Measurements from ENCODE around the gene MYH7B.

MYH7B gene

DNA sequence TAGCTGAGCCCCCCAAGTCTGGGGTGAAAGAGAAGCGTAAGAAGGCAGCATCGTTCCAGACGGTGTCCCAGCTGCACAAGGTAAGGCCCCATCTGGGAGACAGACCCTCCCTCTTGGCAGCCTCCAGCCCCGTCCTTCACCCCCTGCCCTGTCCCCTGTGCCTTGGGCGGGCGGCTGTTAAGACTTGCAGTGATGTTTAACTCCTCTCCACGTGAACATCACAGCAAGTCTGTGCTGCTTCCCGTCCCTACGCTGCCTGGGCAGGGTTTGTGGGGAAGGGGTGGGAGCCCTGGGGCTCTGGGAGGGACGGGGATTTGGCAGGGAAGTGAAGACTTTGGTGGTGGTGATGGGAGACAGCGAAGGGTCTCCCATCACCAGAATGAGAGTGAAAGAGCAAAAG, 34.6 kb downstream of the MYH7B start:
- DNase-seq (ENCODE audit: low read depth in 2 of 2, low spot score in 1 of 2): no peak

DNA sequence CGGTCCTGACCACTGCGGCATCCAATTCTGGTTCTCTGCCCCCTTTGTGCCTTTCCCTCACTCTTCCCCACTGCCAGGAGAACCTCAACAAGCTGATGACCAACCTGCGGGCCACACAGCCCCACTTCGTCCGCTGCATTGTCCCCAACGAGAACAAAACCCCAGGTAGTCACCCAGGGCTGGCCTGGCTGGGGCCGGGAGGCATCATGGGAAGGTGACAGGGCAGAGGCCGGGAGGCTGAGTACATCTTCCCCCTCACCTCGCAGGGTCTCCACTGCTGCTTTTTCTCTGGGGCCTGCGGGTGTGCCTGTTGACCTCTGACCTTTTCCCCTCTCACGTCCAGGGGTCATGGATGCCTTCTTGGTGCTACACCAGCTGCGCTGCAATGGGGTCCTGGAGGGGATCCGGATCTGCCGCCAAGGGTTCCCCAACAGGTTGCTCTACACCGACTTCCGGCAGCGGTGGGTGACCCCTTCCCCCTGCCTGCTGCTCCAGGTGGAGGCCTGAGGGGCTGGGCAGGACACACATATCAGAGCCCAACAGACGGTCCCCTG, 35.1 kb downstream of the MYH7B start:
- no peak for DNase-seq (ENCODE audit: low read depth in 2 of 2, low spot score in 1 of 2)

DNA sequence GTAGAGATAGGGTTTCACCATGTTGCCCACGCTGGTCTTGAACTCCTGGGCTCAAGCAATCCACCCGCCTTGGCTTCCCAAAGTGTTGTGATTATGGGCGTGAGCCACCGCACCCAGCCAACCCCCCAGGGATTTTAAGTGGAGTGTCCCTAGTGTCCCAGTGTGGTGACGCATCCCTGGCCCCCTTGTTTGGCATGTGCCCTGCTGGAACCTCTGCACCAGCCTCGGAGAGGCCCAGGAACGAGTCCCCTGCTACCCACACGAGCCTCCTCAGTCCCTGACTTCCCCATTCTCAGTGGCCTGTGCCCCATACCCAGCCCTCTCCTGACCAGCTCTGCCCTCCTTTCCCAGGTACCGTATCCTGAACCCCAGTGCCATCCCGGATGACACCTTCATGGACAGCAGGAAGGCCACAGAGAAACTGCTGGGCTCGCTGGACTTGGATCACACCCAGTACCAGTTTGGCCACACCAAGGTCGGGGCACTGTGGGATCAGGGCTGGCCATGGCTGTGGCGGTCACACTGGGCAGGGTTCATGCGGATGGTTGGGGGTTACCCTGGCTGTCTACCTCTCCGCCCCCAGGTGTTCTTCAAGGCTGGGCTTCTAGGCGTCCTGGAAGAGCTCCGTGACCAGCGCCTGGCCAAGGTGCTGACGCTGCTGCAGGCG, 37.2 kb downstream of the MYH7B start:
- no peak for DNase-seq (ENCODE audit: low read depth in 2 of 2, low spot score in 1 of 2)

DNA sequence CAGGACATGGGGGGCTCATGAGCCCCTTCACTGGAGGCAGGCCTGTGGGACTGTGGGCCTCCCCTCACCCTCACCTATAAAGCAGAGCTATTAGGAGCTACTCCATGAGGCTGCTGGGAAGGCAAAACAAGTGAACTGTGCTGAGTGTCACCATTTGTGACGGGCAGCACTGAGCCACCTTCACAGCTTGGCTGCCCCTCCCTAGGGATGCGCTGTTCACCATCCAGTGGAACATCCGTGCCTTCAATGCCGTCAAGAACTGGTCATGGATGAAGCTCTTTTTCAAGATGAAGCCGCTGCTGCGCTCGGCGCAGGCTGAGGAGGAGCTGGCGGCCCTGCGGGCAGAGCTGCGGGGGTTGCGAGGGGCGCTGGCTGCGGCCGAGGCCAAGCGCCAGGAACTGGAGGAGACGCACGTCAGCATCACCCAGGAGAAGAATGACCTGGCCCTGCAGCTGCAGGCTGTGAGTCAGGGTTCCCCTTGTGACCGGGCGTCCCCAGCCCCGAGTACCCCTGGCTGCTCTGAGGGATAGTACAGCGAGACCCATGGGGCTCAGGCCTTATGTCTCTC, 38.4 kb downstream of the MYH7B start:
- no peak for DNase-seq (ENCODE audit: low read depth in 2 of 2, low spot score in 1 of 2)

DNA sequence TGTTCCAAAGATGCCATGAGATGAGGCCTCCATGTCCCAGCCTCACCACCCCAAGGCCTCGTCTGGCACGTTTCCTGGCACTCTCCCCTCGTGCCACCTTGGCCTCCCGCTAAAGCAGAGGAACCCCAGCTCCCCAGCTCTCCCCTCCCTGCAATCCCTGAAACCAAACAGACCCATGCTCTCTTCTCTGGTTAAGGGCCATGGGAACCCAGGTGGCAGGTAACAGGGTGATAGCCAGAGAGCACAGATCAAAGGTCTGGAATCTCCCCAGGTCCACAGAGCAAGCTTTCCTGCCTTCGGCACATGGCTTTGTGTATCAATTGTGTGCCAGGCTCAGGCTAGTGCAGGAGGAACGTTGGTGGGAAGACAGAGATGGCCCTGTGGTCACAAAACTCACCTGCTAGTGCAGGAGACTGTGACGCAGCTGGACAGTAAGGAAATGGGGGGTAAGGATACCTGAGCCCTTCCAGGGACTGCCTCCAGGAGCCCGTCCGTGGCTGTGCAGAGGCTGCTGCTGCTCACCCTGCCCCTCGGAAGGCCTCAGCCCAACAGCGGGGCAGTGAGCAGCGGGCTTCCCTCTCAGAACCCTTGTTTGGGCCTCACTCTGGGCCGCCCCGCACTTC, 39.0 kb downstream of the MYH7B start:
- DNase-seq (ENCODE audit: low read depth in 2 of 2, low spot score in 1 of 2): no peak

DNA sequence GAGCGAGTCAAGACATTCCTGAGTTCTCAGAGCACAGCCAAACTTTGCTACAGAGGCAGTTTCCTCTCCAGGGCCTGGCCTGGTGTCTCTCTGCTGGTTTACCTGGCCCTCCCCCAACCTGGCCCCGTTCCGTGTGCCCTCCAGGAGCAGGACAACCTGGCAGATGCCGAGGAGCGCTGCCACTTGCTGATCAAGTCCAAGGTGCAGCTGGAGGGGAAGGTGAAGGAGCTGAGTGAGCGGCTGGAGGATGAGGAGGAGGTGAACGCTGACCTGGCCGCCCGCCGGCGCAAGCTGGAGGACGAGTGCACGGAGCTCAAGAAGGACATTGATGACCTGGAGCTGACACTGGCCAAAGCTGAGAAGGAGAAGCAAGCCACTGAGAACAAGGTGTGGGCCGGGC, 39.5 kb downstream of the MYH7B start:
- no peak for DNase-seq (ENCODE audit: low read depth in 2 of 2, low spot score in 1 of 2)

DNA sequence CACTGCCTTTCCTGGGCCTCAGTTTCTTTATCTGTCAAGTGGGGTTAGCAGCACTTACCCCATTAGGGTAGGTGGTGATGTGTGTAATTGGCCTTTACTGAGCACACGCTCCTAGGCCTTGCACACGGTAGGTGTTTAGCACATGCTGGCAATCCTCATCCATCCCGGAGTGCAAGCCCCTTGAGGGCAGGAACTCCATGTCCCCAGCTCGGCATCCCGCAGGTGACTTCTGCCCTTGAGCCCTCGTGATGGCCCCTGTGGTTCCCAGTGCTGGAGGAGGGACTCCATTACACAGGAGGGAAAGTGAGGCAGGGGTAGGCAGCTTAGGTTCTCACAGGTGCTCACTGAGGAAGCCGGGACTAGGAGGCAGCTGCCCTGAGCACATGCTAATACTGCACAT, 40.0 kb downstream of the MYH7B start:
- no peak for DNase-seq (ENCODE audit: low read depth in 2 of 2, low spot score in 1 of 2)

DNA sequence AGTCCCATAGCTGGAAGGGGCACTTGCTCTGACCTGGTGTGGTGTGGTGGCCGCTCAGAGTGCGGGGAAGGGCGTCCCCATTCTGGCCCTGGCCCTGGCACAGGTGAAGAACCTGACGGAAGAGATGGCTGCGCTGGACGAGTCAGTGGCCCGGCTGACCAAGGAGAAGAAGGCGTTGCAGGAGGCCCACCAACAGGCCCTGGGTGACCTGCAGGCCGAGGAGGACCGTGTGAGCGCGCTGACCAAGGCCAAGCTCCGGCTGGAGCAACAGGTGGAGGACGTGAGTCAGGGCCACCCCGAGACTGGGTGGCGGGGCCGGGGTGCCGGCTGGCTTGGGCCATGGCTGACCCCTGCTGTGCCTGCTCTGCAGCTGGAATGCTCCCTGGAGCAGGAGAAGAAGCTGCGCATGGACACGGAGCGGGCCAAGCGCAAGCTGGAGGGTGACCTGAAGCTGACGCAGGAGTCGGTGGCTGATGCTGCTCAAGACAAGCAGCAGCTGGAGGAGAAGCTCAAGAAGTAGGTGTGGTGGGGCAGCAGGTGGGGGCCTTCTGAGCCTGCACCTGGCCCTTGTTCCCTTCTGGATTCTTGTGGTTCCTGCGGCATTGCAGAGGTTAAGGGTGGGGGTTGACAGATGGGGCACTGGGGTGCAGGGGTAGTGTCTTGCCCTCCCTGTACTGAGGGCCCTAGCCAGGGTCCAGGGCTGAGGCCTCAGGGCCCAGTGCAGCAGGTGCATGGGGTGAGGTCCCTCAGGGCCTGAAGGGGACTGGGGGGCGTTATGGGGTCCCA, 40.8 kb downstream of the MYH7B start:
- no peak for DNase-seq (ENCODE audit: low read depth in 2 of 2, low spot score in 1 of 2)

DNA sequence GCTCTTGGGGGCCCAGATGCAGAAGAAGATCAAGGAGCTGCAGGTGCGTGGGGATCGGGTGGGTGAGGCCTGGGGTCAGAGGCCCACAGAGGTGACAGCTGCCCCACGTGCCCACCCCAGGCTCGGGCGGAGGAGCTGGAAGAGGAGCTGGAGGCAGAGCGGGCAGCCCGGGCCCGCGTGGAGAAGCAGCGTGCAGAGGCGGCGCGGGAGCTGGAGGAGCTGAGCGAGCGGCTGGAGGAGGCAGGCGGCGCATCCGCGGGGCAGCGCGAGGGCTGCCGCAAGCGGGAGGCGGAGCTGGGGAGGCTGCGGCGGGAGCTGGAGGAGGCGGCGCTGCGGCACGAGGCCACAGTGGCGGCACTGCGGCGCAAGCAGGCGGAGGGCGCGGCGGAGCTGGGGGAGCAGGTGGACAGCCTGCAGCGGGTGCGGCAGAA, 41.5 kb downstream of the MYH7B start:
- DNase-seq (ENCODE audit: low read depth in 2 of 2, low spot score in 1 of 2): no peak

DNA sequence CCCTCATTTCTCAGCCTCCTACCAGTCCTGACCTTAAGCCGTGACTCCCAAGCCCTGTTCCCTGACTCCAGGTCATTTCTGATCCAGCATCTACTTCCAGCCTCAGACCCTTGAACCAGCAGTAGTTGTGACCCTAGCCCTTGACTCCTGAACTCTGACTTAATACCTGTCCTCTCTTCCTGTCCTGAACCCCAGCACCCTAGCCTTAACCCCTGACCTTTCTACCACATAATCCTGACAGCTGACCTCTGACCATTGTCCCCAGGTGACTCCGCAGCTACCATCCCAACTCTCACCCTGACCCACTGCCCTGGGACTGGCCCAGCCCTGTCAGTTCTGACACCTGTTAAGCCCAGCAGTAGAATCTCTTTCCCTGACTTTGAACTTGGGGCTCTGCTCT, 42.1 kb downstream of the MYH7B start:
- DNase-seq (ENCODE audit: low read depth in 2 of 2, low spot score in 1 of 2): no peak

DNA sequence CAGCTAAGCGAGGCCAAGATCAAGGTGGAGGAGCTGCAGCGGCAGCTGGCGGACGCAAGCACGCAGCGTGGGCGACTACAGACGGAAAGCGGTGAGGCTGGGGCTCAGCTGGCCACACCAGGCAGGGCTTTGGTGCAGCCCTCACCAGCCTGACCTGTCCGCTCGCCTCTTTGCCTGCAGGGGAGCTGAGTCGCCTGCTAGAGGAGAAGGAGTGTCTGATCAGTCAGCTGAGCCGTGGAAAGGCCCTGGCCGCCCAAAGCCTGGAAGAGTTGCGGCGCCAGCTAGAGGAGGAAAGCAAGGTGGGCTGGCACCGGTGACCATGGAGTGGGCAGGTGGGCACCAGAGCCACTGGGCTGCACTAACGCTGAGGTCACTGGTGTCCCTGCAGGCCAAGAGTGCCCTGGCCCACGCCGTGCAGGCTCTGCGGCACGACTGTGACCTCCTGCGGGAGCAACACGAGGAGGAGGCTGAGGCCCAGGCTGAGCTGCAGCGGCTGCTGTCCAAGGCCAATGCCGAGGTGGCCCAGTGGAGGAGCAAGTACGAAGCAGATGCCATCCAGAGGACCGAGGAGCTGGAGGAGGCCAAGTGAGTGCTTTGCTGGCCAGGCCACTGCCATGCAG, 42.8 kb downstream of the MYH7B start:
- DNase-seq (ENCODE audit: low read depth in 2 of 2, low spot score in 1 of 2): no peak

DNA sequence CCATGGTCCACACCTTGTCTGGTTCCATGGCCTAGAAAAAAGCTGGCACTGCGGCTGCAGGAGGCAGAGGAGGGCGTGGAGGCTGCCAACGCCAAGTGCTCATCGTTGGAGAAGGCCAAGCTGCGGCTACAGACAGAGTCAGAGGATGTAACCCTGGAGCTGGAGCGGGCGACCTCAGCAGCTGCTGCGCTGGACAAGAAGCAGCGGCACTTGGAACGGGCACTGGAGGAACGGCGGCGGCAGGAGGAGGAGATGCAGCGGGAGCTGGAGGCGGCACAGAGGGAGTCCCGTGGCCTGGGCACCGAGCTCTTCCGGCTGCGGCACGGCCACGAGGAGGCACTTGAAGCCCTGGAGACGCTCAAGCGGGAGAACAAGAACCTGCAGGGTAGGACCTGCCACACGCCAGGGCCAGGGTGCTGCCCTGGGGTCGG, 43.4 kb downstream of the MYH7B start:
- DNase-seq (ENCODE audit: low read depth in 2 of 2, low spot score in 1 of 2): no peak

DNA sequence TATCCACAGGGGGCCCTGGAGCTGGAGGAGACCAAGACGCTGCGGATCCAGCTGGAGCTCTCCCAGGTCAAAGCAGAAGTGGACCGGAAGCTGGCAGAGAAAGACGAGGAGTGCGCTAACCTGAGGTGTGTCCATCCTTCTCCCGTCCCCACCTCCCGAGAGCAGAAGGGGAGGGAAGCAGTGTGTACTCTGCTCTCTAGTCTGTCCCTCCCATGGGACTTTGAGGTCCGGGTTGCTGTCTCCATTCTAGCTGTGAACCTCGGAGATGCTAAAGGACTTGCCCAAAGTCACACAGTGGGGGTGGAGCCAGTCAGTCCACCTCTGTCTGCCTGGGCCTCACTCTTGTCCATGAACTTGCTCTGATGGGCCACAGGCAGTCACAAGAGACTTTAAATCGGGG, 44.1 kb downstream of the MYH7B start:
- no peak for DNase-seq (ENCODE audit: low read depth in 2 of 2, low spot score in 1 of 2)

DNA sequence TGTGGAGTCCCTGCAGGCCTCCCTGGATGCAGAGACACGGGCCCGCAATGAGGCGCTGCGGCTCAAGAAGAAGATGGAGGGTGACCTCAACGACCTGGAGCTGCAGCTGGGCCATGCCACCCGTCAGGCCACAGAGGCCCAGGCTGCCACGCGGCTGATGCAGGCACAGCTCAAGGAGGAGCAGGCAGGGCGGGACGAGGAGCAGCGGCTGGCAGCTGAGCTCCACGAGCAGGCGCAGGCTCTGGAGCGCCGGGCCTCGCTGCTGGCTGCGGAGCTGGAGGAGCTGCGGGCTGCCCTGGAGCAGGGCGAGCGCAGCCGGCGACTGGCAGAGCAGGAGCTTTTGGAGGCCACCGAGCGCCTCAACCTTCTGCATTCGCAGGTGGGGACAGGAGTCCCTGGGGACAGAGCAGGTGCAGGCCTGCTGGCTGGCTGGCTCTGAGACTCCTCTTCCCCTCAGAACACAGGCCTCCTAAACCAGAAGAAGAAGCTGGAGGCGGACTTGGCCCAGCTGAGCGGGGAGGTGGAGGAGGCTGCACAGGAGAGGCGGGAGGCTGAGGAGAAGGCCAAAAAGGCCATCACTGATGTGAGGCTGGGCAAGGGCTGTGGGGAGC, 44.7 kb downstream of the MYH7B start:
- DNase-seq (ENCODE audit: low read depth in 2 of 2, low spot score in 1 of 2): no peak

DNA sequence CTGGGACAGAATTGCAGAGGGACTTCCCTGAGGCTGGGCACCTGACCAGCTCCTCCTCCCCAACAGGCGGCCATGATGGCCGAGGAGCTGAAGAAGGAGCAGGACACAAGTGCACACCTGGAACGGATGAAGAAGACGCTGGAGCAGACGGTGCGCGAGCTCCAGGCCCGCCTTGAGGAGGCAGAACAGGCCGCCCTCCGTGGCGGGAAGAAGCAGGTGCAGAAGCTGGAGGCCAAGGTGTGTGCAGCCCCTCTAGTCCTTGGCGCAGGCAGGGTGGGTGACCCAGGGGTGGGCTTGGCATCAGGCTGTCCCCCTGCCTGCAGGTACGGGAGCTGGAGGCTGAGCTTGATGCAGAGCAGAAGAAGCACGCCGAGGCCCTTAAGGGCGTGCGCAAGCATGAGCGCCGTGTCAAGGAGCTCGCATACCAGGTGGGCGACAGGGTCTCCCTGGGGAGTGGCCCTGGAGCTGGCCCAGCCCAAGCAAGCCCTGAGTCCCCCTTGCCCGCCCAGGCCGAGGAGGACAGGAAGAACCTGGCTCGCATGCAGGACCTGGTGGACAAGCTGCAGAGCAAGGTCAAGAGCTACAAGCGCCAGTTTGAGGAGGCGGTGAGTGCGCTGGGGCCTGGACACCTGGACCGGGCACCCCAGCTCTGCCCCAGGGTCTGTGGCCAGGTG, 45.4 kb downstream of the MYH7B start:
- no peak for DNase-seq (ENCODE audit: low read depth in 2 of 2, low spot score in 1 of 2)

DNA sequence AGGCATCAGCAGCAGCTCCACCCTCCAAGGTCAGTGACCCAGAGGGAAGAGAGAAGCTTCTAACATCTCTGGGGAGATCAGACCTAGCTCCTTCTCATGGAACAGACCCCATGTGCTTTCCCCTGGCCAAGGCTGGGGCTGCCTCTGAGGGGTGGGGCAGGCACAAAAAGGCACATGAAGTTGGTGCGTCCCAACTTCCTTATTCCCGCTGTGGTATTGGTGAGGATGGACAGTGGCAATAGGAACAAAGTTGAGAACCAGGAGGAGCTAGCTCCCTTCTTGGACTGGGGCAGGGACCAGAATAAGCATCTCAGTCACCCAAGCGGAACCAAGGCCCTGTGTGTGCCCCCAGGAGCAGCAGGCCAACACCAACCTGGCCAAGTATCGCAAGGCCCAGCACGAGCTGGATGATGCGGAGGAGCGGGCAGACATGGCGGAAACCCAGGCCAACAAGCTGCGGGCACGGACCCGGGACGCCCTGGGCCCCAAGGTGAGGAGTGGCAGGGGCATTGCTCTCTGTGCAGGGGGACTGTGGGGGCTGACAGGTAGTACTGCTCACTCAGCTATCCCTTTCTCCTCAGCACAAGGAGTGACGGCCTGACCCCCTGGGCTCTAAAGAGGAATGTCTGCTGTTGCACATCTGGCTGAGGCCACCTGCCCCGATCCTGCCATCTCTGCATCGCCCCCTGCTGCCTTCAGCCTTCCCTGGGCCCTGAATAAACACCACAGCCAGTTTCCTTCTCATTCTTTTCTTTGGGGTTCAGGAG, 46.1 kb downstream of the MYH7B start:
- no peak for DNase-seq (ENCODE audit: low read depth in 2 of 2, low spot score in 1 of 2)

DNA sequence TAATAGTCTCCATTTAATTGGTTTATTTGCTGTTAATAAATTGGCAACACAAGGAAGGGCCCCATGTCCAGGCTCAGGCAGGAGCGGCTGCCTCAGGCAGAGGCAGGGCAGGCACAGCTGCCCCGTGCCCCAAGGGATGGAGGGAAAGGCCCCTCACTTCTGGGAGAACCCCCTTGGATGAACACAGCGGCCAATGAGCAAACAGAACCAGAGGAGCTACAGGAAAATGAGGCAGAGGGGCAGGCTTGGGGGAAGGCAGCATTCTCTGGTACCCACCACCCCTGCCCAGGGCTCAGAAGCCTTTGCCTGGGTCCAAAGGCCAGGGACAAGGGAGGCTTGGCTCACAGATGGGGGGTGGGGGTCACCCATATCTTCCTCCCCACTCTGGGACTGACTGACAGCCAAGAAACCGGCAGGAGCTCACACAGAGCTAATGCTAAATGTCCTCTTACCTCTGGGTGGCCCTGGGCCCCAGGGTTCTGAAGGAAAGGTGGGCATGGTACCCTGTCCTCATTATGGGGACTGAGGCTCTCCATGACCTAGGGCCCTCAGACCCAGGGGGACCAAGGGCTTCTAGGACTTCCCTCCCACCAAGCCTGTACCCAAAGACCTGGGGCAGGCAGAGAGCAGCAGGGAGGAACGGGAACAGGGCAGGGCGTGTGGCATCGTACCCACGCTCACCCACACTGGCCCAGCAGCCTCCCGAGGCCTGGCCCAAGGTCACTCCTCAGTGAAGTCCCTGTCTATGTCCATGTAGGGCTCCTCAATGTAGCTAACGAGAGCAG, 47.0 kb downstream of the MYH7B start:
- no peak for DNase-seq (ENCODE audit: low read depth in 2 of 2, low spot score in 1 of 2)

DNA sequence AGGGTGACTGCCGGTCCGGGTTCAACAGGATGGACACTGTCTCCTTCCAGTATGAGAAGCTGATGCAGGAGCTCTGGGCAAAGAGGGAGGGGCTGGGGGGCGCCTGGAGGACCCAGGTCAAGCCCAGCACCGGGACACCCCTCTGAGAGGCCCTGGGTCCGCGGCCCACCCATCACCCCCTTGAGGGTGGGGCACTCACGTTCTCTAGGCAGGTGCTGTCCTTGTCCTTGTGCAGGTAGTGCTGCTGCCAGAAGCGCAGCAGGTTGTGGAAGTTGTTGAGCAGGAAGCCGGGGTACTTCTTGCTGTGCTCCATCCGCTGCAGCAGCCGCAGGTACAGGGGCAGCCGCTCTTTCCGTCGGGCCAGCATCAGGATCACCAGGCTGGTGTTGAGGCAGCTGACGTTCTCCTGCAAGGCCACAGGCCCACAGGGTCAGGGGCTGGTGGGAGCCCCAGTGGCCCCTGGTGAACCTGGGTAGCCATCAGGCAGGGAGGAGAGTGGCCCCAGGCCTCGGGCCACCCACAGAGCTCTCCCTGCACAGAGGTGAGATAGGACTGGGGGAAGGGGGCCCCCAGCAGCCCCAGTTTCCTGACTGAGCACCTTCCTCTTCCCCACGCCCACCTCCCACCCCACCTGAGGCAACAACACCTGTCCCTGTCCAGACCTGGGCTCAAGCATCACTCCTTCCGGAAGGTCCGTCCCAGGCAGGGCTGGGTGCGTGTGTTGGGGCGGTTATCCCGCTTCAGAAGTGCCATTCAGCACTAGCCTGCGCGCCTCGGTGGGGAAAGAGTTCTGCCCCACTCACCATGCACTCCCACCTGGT, 47.8 kb downstream of the MYH7B start:
- no peak for DNase-seq (ENCODE audit: low read depth in 2 of 2, low spot score in 1 of 2)

All from stimulated activated CD8-positive, alpha-beta memory T cell treated with anti-CD3 and anti-CD28 coated beads, Interleukin-4, amount 100 ng/mL, for 1 hour (primary cell).